HepG2 (cell line): ENCODE measurements around the gene CYP26B1. TPM values are rescaled to one million over a fixed set of nuclear protein-coding genes. Genes with fewer than 3 reads are reported as not detected.
A peak's percentile ranks its signal among the peaks of the same experiment; 100 is the strongest.

Experiments
- ARID4A ChIP-seq: sonication (generic); formaldehyde crosslinking; IDR thresholded peaks from 2 replicates; pipeline ENCODE4 v1.5.0; 2020; ENCODE audit warnings: mild to moderate bottlenecking, missing genetic modification reagents, borderline replicate concordance
- ARNTL ChIP-seq: sonication (generic); formaldehyde crosslinking; IDR thresholded peaks from 2 replicates; pipeline ENCODE4 v1.4.0; 2020; ENCODE audit warnings: mild to moderate bottlenecking, missing genetic modification reagents
- ATF1 ChIP-seq: IDR thresholded peaks from 2 replicates; pipeline ENCODE4 v1.6.1; 2016; ENCODE audit warnings: mild to moderate bottlenecking, control low read depth
- FOXA3 ChIP-seq: IDR thresholded peaks from 2 replicates; pipeline ENCODE4 v1.6.1; 2016; ENCODE audit warnings: missing genetic modification reagents, missing compliant biosample characterization
- GTF3A ChIP-seq: sonication (generic); formaldehyde crosslinking; conservative IDR thresholded peaks from 2 replicates; pipeline ENCODE4 v1.4.0; 2020; ENCODE audit warnings: mild to moderate bottlenecking, missing genetic modification reagents
- HBP1 ChIP-seq: IDR thresholded peaks from 2 replicates; pipeline ENCODE4 v1.6.1; 2016; ENCODE audit warnings: low read depth, control low read depth
- IRF9 ChIP-seq: sonication (generic); formaldehyde crosslinking; IDR thresholded peaks from 2 replicates; pipeline ENCODE4 v1.8.0; 2022; ENCODE audit warnings: missing genetic modification reagents, mild to moderate bottlenecking, borderline replicate concordance
- PAX8 ChIP-seq: sonication (generic); formaldehyde crosslinking; IDR thresholded peaks from 2 replicates; pipeline ENCODE4 v1.8.0; 2022; ENCODE audit warnings: mild to moderate bottlenecking, missing genetic modification reagents, borderline replicate concordance
- STAG1 ChIP-seq: sonication (generic); formaldehyde crosslinking; IDR thresholded peaks from 2 replicates; pipeline ENCODE4 v1.4.0; 2020; ENCODE audit warnings: missing genetic modification reagents
- ZMAT3 ChIP-seq: sonication (generic); formaldehyde crosslinking; conservative IDR thresholded peaks from 2 replicates; pipeline ENCODE4 v1.7.0; 2021; ENCODE audit warnings: missing genetic modification reagents
- ZNF337 ChIP-seq: sonication (generic); formaldehyde crosslinking; IDR thresholded peaks from 2 replicates; pipeline ENCODE4 v1.5.1; 2020; ENCODE audit warnings: missing genetic modification reagents, low read depth, mild to moderate bottlenecking, borderline replicate concordance
- ZNF432 ChIP-seq: sonication (generic); formaldehyde crosslinking; IDR thresholded peaks from 2 replicates; pipeline ENCODE4 v1.5.0; 2020; ENCODE audit warnings: missing genetic modification reagents, mild to moderate bottlenecking, borderline replicate concordance
- ZNF564 ChIP-seq: sonication (generic); formaldehyde crosslinking; IDR thresholded peaks from 2 replicates; pipeline ENCODE4 v1.8.1; 2023; ENCODE audit warnings: mild to moderate bottlenecking, missing genetic modification reagents
- ZNF607 ChIP-seq: sonication (generic); formaldehyde crosslinking; IDR thresholded peaks from 2 replicates; pipeline ENCODE4 v1.5.1; 2020; ENCODE audit warnings: missing genetic modification reagents, mild to moderate bottlenecking, borderline replicate concordance
- ZNF75D ChIP-seq: sonication (generic); formaldehyde crosslinking; IDR thresholded peaks from 2 replicates; pipeline ENCODE4 v1.8.1; 2023; ENCODE audit warnings: missing genetic modification reagents, mild to moderate bottlenecking, borderline replicate concordance
- ZNF768 ChIP-seq: sonication (generic); formaldehyde crosslinking; IDR thresholded peaks from 2 replicates; pipeline ENCODE4 v1.4.0; 2020; ENCODE audit warnings: missing genetic modification reagents
- polyA plus RNA-seq, 8 experiments: library from polyadenylated mRNA; depleted of rRNA in 3 of 8; stranded (reverse) in 7 of 8; unstranded in 1 of 8; fragments of >200 nt; fragmentation: Illumina TruSeq in 4 of 8; extraction: Trizol in 4 of 8; gene quantifications; 2 replicates each; pipeline versions ENCODE4 v1.2.1 to v1.2.3, GENCODE V29; 2011 to 2016; ENCODE audit warnings: low read depth in 4 of 8, missing spikeins in 1 of 8, mixed read lengths in 1 of 8; ENCODE audit not compliant: insufficient read depth in 1 of 8
- total RNA-seq, 5 experiments: library from RNA; depleted of rRNA; stranded (reverse); fragments of >200 nt; fragmentation: Illumina TruSeq; extraction: Trizol; gene quantifications; 2 replicates each; pipeline ENCODE4 v1.2.3, GENCODE V29; 2016; ENCODE audit warnings: low read depth in 1 of 5
- TF ChIP-seq, protein P1 (sequence below): sonication (generic); formaldehyde crosslinking; IDR thresholded peaks from 2 replicates; pipeline ENCODE4 v1.5.0; 2020; ENCODE audit warnings: missing genetic modification reagents, mild to moderate bottlenecking, borderline replicate concordance
- TF ChIP-seq, protein P2 (sequence below): sonication (generic); formaldehyde crosslinking; IDR thresholded peaks from 2 replicates; pipeline ENCODE4 v1.4.0; 2020; ENCODE audit warnings: missing genetic modification reagents, low read depth, mild to moderate bottlenecking, borderline replicate concordance
- TF ChIP-seq, protein P3 (sequence below): sonication (generic); formaldehyde crosslinking; conservative IDR thresholded peaks from 2 replicates; pipeline ENCODE4 v1.8.1; 2023; ENCODE audit warnings: missing genetic modification reagents

The CYP26B1 gene
- total and polyA plus RNA-seq, 2 of the 13 experiments (the other 11 are each of a cell fraction or from before 2014, with no cell fraction given), result 0.05 to 0.07 TPM

DNA sequence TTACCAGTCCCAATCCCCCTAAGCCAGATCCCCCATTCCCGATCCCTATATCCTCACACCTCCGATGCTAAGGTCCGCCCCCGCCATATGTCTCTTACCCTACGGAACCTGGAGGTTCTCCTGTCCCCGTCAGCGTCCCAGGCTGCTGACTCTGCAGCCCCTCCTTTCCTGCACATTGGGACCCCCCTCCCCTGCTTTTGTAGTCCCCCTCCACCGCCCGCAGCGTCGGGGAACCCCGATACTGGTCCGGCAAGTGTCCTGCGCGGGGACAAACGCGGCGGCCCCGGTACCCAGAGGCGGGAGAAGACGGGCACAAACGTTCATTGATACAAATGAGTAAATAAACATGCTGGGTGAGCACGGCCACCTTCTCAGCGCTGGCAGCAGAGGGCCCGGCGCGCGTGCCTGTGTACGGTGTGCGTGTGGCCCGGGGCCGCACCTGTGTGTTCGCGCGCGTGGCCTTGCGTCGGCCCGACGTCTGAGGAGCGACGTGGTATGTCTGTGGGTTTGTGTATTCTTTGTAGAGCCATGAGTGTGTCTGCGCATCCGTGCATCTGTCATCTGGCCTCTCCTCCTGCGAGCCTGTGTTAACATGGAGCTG, 2.0 kb upstream of the CYP26B1 start (continued):
- no peak for TF ChIP-seq ARID4A (CRISPR knock-in tag)
- TF ChIP-seq, protein P1, sequence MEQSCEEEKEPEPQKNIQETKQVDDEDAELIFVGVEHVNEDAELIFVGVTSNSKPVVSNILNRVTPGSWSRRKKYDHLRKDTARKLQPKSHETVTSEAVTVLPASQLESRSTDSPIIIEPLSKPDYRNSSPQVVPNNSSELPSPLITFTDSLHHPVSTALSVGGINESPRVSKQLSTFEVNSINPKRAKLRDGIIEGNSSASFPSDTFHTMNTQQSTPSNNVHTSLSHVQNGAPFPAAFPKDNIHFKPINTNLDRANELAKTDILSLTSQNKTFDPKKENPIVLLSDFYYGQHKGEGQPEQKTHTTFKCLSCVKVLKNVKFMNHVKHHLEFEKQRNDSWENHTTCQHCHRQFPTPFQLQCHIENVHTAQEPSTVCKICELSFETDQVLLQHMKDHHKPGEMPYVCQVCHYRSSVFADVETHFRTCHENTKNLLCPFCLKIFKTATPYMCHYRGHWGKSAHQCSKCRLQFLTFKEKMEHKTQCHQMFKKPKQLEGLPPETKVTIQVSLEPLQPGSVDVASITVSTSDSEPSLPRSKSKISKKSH, result no peak
- TF ChIP-seq ZNF432 (CRISPR knock-in tag), result no peak
- no peak for TF ChIP-seq ZMAT3
- no peak for TF ChIP-seq IRF9 (CRISPR knock-in tag)
- TF ChIP-seq, protein P2, sequence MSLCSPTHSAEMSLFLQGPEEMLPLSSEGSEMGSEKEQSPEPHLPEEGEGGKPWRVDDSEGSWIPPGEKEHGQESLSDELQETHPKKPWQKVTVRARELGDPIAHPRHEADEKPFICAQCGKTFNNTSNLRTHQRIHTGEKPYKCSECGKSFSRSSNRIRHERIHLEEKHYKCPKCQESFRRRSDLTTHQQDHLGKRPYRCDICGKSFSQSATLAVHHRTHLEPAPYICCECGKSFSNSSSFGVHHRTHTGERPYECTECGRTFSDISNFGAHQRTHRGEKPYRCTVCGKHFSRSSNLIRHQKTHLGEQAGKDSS (CRISPR knock-in tag), result peak; percentile 11; the same call in 1 of the 2 replicates
- TF ChIP-seq ZNF75D (CRISPR knock-in tag), result no peak
- TF ChIP-seq ZNF607 (CRISPR knock-in tag), result no peak
- TF ChIP-seq, protein P3, sequence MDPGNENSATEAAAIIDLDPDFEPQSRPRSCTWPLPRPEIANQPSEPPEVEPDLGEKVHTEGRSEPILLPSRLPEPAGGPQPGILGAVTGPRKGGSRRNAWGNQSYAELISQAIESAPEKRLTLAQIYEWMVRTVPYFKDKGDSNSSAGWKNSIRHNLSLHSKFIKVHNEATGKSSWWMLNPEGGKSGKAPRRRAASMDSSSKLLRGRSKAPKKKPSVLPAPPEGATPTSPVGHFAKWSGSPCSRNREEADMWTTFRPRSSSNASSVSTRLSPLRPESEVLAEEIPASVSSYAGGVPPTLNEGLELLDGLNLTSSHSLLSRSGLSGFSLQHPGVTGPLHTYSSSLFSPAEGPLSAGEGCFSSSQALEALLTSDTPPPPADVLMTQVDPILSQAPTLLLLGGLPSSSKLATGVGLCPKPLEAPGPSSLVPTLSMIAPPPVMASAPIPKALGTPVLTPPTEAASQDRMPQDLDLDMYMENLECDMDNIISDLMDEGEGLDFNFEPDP (CRISPR knock-in tag), result no peak
- no peak for TF ChIP-seq ZNF768 (CRISPR knock-in tag)
- no peak for TF ChIP-seq ZNF564 (CRISPR knock-in tag)
- TF ChIP-seq STAG1 (CRISPR knock-in tag), result no peak
- no peak for TF ChIP-seq FOXA3 (CRISPR knock-in tag)
- TF ChIP-seq ATF1 (CRISPR knock-in tag), result no peak
- no peak for TF ChIP-seq ZNF337 (CRISPR knock-in tag)
- no peak for TF ChIP-seq GTF3A (CRISPR knock-in tag)
- TF ChIP-seq ARNTL, result no peak
- no peak for TF ChIP-seq HBP1
- TF ChIP-seq PAX8 (CRISPR knock-in tag), result no peak
